H1 (cell line): ENCODE results near the gene ENDOG. TPM values are rescaled to one million over a fixed set of nuclear protein-coding genes. Genes with fewer than 3 reads are reported as not detected.

ENCODE experiments used
- CREB1 ChIP-seq: IDR thresholded peaks from 2 replicates; pipeline ENCODE4 v1.6.1; 2012; ENCODE audit warnings: inconsistent platforms
- HDAC2 ChIP-seq, 2 experiments: fragments of 300-600 bp in 1 of 2; sonication (generic) in 1 of 2; IDR thresholded peaks; 2 replicates each; pipeline ENCODE4 v1.6.1; 2011 to 2012; ENCODE audit warnings: low read depth in 2 of 2, low read length in 2 of 2, mild to moderate bottlenecking in 2 of 2, moderate library complexity in 2 of 2, borderline replicate concordance in 1 of 2, inconsistent platforms in 1 of 2
- JUN ChIP-seq: IDR thresholded peaks from 2 replicates; pipeline ENCODE4 v1.6.1; 2011; ENCODE audit warnings: low read depth, mild to moderate bottlenecking, improper control_type of control experiment, low read length
- POU5F1 ChIP-seq: IDR thresholded peaks from 2 replicates; pipeline ENCODE4 v1.6.1; 2011; ENCODE audit warnings: low read depth, mild to moderate bottlenecking, low read length, moderate library complexity
- RFX5 ChIP-seq: IDR thresholded peaks from 2 replicates; pipeline ENCODE4 v1.6.1; 2011; ENCODE audit warnings: low read depth, low read length, improper control_type of control experiment, borderline replicate concordance
- ZNF274 ChIP-seq: IDR thresholded peaks from 2 replicates; pipeline ENCODE4 v1.7.0; 2012; ENCODE audit warnings: low read length, borderline replicate concordance; ENCODE audit errors: extremely low read depth
- polyA plus RNA-seq, 7 experiments: library from polyadenylated mRNA; depleted of rRNA in 3 of 7; stranded (reverse) in 5 of 7; unstranded in 2 of 7; fragments of >200 nt in 5 of 7; fragments of 200-250 nt in 2 of 7; gene quantifications; 1 replicate in 5 of 7; 2 replicates in 1 of 7; 4 replicates in 1 of 7; pipeline versions ENCODE4 v1.2.1 to v1.2.3, GENCODE V29; 2011 to 2013; ENCODE audit warnings: missing spikeins in 2 of 7, mixed read lengths in 2 of 7
- total RNA-seq: library from RNA; stranded (reverse); fragmentation: NEBNext Ultra II Directional; extraction: Animal tissue kit (Norgen Biotek cat#: 25700); gene quantifications from 2 replicates; pipeline ENCODE4 v1.2.1, GENCODE V29; 2021

Gene ENDOG
- total and polyA plus RNA-seq, 2 of the 8 experiments (the other 6 are each of a cell fraction or from before 2014, with no cell fraction given): 17.5 to 23.4 TPM

- no peak for TF ChIP-seq RFX5
- TF ChIP-seq CREB1: no peak
- TF ChIP-seq JUN: no peak
- no peak for TF ChIP-seq ZNF274
- TF ChIP-seq HDAC2 (IDR thresholded peaks at IDR 0.05; ENCODE audit: borderline replicate concordance in 1 of 2, low read depth in 2 of 2, low read length in 2 of 2): no peak
- TF ChIP-seq POU5F1: no peak
Observed at GRCh38 chr9:128808543-128808942, 9.8 kb upstream of the ENDOG start (continued).
